ENCODE results near the gene CPN2. TPM values are rescaled to one million over a fixed set of nuclear protein-coding genes. Genes with fewer than 3 reads are reported as not detected.

The CPN2 gene
- total RNA-seq, 2 experiments from 2014 or later: not detected

GRCh38 chr3:194312186-194312742, 38.9 kb downstream of the CPN2 start:
- Histone ChIP-seq H3K27ac (ENCODE audit: low read depth, low read length, poor library complexity, severe bottlenecking) (no peak overlapping the region), H2AFZ (ENCODE audit: low read length) (no peak overlapping the region), H3K79me2 (ENCODE audit: insufficient read depth, low read depth, low read length) (no peaks in the 10 kb centered on the region), H3K36me3 (ENCODE audit: insufficient read depth, low read length) (no peaks in the 10 kb centered on the region), H3K4me2 (ENCODE audit: low read length) (no peak overlapping the region), H3K9me3 (ENCODE audit: low read length) (no peaks in the 10 kb centered on the region), H3K4me1 (ENCODE audit: insufficient read depth, low read length, poor library complexity, severe bottlenecking) (peaks cover 5% of the 10 kb centered on the region), H3K9me2 (ENCODE audit: insufficient read depth, low read length) (no peaks in the 10 kb centered on the region), H3K4me3 (ENCODE audit: low read depth, low read length, poor library complexity, severe bottlenecking) (no peak overlapping the region), H4K20me1 (ENCODE audit: insufficient read depth, low read length) (no peaks in the 10 kb centered on the region)
- ChIA-PET CTCF (ENCODE audit: unreplicated experiment) (no interaction called here), POLR2A (no interaction called here)
- TF ChIP-seq CTCF (conservative IDR thresholded peaks at IDR 0.05; ENCODE audit: low read length) (no peak), EZH2phosphoT487 (IDR thresholded peaks at IDR 0.05; ENCODE audit: borderline replicate concordance, low read depth, low read length) (no peak)
- no peak for DNase-seq (ENCODE audit: low spot score)
- intact Hi-C loops (cut with micrococcal nuclease; ENCODE audit: unreplicated experiment): no loop called here
- BruUV-seq (replicated peaks): no TSS peak

GRCh38 chr3:194311000-194311399, 40.1 kb downstream of the CPN2 start:
- DNase-seq (ENCODE audit: low spot score): no peak
- H4K20me1 ChIP-seq (ENCODE audit: insufficient read depth, low read length): no peaks in the 10 kb centered on the region
- TF ChIP-seq CTCF (conservative IDR thresholded peaks at IDR 0.05; ENCODE audit: low read length) (no peak), EZH2phosphoT487 (IDR thresholded peaks at IDR 0.05; ENCODE audit: borderline replicate concordance, low read depth, low read length) (no peak)
- no peaks in the 10 kb centered on the region for H3K79me2 ChIP-seq (ENCODE audit: insufficient read depth, low read depth, low read length)
- no peaks in the 10 kb centered on the region for H3K9me3 ChIP-seq (ENCODE audit: low read length)
- no TSS peak for BruUV-seq (replicated peaks)
- no peak overlapping the region for H3K27ac ChIP-seq (ENCODE audit: low read depth, low read length, poor library complexity, severe bottlenecking)
- CTCF ChIA-PET (ENCODE audit: unreplicated experiment): no interaction called here
- H3K4me1 ChIP-seq (ENCODE audit: insufficient read depth, low read length, poor library complexity, severe bottlenecking): peaks cover 17% of the 10 kb centered on the region
- no peak overlapping the region for H2AFZ ChIP-seq (ENCODE audit: low read length)
- no peak overlapping the region for H3K4me2 ChIP-seq (ENCODE audit: low read length)
- no peaks in the 10 kb centered on the region for H3K36me3 ChIP-seq (ENCODE audit: insufficient read depth, low read length)
- no peaks in the 10 kb centered on the region for H3K9me2 ChIP-seq (ENCODE audit: insufficient read depth, low read length)
- POLR2A ChIA-PET: no interaction called here
- H3K4me3 ChIP-seq (ENCODE audit: low read depth, low read length, poor library complexity, severe bottlenecking): no peak overlapping the region
- intact Hi-C loops (cut with micrococcal nuclease; ENCODE audit: unreplicated experiment): no loop called here

GRCh38 chr3:194310060-194310835, 40.9 kb downstream of the CPN2 start:
- Histone ChIP-seq H3K4me2 (ENCODE audit: low read length) (no peak overlapping the region), H4K20me1 (ENCODE audit: insufficient read depth, low read length) (no peaks in the 10 kb centered on the region), H3K9me2 (ENCODE audit: insufficient read depth, low read length) (no peaks in the 10 kb centered on the region), H3K27ac (ENCODE audit: low read depth, low read length, poor library complexity, severe bottlenecking) (no peak overlapping the region), H3K36me3 (ENCODE audit: insufficient read depth, low read length) (no peaks in the 10 kb centered on the region), H3K4me3 (ENCODE audit: low read depth, low read length, poor library complexity, severe bottlenecking) (no peak overlapping the region), H3K4me1 (ENCODE audit: insufficient read depth, low read length, poor library complexity, severe bottlenecking) (peaks cover 24% of the 10 kb centered on the region), H2AFZ (ENCODE audit: low read length) (no peak overlapping the region), H3K79me2 (ENCODE audit: insufficient read depth, low read depth, low read length) (no peaks in the 10 kb centered on the region), H3K9me3 (ENCODE audit: low read length) (no peaks in the 10 kb centered on the region)
- POLR2A ChIA-PET: no interaction called here
- intact Hi-C loops (cut with micrococcal nuclease; ENCODE audit: unreplicated experiment): no loop called here
- TF ChIP-seq CTCF (conservative IDR thresholded peaks at IDR 0.05; ENCODE audit: low read length) (no peak), EZH2phosphoT487 (IDR thresholded peaks at IDR 0.05; ENCODE audit: borderline replicate concordance, low read depth, low read length) (no peak)
- BruUV-seq (replicated peaks): no TSS peak
- no peak for DNase-seq (ENCODE audit: low spot score)
- CTCF ChIA-PET (ENCODE audit: unreplicated experiment): no interaction called here

Data from OCI-LY7 (cell line).